GM12801 (cell line): ENCODE measurements around the gene CCNT2.

Experiments used
- TF ChIP-seq, protein P1 (sequence below): IDR thresholded peaks from one replicate; pipeline ENCODE4 v1.5.1; 2011; ENCODE audit warnings: control low read depth; ENCODE audit not compliant: insufficient read length; ENCODE audit errors: extremely low read depth

Gene CCNT2

DNA sequence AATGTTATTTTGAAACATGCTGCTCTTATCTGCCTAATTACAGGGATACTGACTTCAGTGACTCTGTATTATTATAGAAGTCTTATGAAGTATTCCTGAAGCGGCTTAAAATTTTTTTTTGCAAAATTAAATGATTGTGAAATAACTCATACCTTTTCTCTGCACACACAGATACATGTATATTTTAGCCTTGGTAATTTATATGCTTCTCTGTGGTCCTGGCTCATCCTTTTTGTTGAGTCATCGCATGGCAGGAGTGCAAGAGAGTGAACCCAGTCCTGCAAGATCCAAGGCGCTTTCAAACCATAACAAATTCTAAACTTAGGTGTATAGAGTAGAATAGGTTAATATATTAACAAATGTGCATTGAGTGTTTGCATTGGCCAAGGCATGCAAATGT, 8.6 kb downstream of the CCNT2 start:
- TF ChIP-seq, protein P1, sequence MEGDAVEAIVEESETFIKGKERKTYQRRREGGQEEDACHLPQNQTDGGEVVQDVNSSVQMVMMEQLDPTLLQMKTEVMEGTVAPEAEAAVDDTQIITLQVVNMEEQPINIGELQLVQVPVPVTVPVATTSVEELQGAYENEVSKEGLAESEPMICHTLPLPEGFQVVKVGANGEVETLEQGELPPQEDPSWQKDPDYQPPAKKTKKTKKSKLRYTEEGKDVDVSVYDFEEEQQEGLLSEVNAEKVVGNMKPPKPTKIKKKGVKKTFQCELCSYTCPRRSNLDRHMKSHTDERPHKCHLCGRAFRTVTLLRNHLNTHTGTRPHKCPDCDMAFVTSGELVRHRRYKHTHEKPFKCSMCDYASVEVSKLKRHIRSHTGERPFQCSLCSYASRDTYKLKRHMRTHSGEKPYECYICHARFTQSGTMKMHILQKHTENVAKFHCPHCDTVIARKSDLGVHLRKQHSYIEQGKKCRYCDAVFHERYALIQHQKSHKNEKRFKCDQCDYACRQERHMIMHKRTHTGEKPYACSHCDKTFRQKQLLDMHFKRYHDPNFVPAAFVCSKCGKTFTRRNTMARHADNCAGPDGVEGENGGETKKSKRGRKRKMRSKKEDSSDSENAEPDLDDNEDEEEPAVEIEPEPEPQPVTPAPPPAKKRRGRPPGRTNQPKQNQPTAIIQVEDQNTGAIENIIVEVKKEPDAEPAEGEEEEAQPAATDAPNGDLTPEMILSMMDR = no peak

DNA sequence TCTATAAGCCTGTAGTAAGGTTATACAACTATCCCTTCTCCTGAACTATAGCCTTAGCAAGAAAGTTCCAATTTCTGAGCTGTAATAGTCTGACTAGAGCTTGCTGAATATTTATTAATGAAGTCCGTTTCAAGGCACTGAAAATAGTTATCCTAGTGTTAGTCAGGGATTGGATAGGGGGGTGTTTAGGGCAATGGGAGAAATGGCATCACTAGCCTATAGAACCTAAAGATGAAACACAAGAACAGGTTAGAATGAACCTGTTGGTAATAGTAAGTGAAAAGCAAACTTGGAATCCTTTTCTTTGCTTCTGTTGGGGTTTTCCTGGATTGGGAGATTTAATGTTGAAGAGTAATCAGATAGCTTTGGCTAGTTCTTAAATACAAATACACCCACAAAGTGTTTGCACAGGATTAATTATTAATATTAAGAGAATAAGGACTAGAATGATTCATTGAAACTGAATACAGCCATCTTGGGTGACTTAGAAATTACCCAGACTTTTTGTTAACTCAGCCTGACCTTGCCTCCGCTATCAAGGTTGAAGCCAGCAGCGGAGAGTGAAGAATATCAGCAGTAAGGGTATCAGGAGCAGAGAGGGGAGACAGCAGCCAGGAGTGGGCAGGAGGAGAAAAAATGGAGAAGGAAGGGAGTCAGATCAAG, 14.4 kb downstream of the CCNT2 start:
- TF ChIP-seq, protein P1 = no peak

DNA sequence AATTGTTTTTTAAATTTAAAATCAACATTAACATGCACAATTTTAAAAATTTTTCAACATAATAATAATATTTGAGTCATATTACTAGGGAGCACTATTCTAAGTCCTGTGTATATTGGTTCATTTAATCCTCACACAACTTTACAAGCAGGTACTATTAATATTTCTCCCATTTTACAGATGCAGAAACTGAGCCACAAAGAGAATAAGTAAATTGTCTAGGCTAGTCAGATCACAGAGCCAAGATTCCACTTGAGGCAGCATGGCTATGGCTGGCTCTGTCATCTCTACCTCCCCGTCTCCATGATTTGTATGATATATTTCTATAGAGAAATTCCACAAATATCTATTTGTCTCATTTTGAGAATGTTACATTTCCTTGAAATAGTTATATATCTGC, 15.1 kb downstream of the CCNT2 start:
- TF ChIP-seq, protein P1 = no peak

DNA sequence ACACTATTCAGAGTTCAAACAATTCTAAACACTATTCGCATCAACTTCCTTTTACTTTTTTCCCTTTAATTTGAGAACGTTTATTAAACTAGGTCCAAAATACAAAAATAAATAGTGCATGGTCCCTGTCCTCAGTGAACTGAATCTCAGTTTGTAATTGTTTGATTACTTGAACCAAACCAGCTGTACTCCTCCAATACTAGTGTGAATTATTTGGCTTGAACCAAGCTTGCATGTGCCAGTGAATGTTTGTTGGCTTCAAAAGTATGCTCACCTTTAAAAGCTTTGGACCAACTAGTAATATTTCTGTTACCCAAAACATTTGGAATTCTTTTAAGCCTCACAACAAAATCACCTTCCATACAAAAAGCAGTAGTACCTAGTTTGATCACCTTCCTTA, 15.5 kb downstream of the CCNT2 start:
- TF ChIP-seq, protein P1 = no peak

DNA sequence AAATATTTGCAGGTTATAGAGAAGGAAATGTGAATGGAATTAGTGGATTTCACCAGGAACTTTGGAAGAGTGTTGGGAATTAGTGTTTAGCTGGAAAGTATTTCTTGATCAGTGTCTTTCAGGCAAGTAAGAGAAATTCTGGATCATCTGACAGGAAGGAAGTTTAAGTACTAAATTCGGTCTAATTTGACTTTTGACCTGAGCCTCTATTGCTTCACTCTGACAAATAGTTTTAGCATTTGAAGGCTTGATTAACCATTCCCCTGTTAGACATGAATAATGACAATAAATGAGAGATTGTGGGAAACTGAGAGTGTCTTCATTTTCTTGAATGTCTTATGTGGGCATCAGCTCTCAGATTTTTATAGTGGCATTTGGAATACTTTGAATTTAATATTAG, 16.0 kb downstream of the CCNT2 start:
- TF ChIP-seq, protein P1 = no peak

DNA sequence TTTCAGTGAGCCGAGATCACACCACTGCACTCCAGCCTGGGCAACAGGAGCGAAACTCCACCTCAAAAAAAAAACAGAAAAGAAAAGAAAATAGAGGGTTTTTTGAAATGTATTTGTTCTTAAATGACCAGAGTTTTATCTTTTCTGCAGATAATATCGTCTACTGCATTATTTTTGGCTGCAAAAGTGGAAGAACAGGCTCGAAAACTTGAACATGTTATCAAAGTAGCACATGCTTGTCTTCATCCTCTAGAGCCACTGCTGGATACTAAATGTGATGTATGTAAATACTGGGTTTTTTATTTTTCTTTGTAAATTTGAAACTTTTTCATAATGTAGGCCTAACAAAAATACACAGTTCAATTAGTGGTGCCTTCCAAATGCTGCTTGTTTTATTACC, 18.1 kb downstream of the CCNT2 start:
- TF ChIP-seq, protein P1 = no peak

DNA sequence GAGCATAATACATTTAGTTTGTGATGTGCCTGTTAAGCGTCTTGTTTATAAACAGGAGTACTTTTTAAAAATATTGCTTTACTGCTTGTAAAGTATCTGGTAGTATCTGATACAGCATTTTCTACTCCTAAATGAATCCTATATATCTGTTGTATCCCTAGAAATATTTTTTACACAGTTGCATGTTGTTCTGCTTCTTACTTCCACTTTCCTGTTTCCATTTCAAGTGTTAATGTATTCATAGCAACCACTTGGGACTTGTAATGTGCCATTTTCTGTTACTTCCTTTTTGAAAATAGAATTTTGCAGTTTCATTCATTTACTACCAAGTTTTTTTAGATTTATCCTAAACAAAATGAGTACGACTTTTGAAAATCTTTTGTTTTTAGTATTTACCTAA, 24.9 kb downstream of the CCNT2 start:
- TF ChIP-seq, protein P1 = no peak
